SK-N-SH (cell line): ENCODE measurements around the gene TARS3. TPM values are rescaled to one million over a fixed set of nuclear protein-coding genes. Genes with fewer than 3 reads are reported as not detected.

ENCODE experiments used
- CTCF ChIA-PET: fragments of 300-600, 350-600 bp; formaldehyde crosslinking; extraction: SDS; loops from one replicate; lab custom pipeline; 2021; lab: Yijun Ruan, JAX
- POLR2A ChIA-PET: fragments of 350-600 bp; sonication (Branson Sonifier 250); formaldehyde crosslinking; extraction: SDS; loops from one replicate; lab custom pipeline; 2020; ENCODE audit warnings: antibody characterized with exemption, inconsistent platforms; lab: Yijun Ruan, JAX
- DNase-seq: peaks from one replicate; pipeline ENCODE4 v3.0.0; 2012
- H2AFZ ChIP-seq: fragments of 200-600 bp; sonication (generic); 2 replicates; pipeline ENCODE4 v1.8.1; 2016; ENCODE audit warnings: antibody characterized with exemption, mild to moderate bottlenecking, low read depth
- H3F3A ChIP-seq: fragments of 200-600 bp; sonication (generic); replicated peaks from 2 replicates; pipeline ENCODE3; 2016; ENCODE audit warnings: antibody characterized with exemption, mild to moderate bottlenecking; ENCODE audit not compliant: insufficient read depth
- H3K27ac ChIP-seq, 2 experiments: fragments of 200-500 bp in 1 of 2; fragments of 200-600 bp in 1 of 2; sonication (Bioruptor generic) in 1 of 2; sonication (generic), shearing (Covaris generic) in 1 of 2; 2 replicates each; pipeline versions ENCODE4 v1.5.1 to v1.6.1; 2014 to 2016; ENCODE audit warnings: low read depth in 2 of 2, inconsistent platforms in 1 of 2, low read length in 1 of 2, mild to moderate bottlenecking in 1 of 2, mixed read lengths in 1 of 2
- H3K27me3 ChIP-seq: fragments of 200-600 bp; sonication (generic), shearing (Covaris generic); 2 replicates; pipeline ENCODE4 v1.6.1; 2016; ENCODE audit warnings: mixed run types; ENCODE audit not compliant: insufficient read depth
- H3K36me3 ChIP-seq, 2 experiments: fragments of 200-500 bp in 1 of 2; fragments of 200-600 bp in 1 of 2; sonication (Bioruptor generic) in 1 of 2; sonication (generic) in 1 of 2; replicated peaks in 1 of 2; 2 replicates each; pipeline versions ENCODE3 to v1.5.1; 2014 to 2016; ENCODE audit warnings: low read length in 1 of 2, mild to moderate bottlenecking in 1 of 2; ENCODE audit not compliant: insufficient read depth in 2 of 2, control insufficient read depth in 1 of 2
- H3K4me1 ChIP-seq, 2 experiments: fragments of 200-500 bp in 1 of 2; fragments of 200-600 bp in 1 of 2; sonication (Bioruptor generic) in 1 of 2; sonication (generic), shearing (Covaris generic) in 1 of 2; 2 replicates each; pipeline versions ENCODE4 v1.5.1 to v1.6.1; 2014 to 2016; ENCODE audit warnings: low read depth in 1 of 2, low read length in 1 of 2, mixed run types in 1 of 2; ENCODE audit not compliant: insufficient read depth in 2 of 2, control insufficient read depth in 1 of 2
- H3K4me2 ChIP-seq: fragments of 200-600 bp; sonication (generic), shearing (Covaris generic); 2 replicates; pipeline ENCODE4 v1.6.1; 2017; ENCODE audit warnings: mixed run types
- H3K4me3 ChIP-seq, 2 experiments: fragments of 200-500 bp in 1 of 2; fragments of 200-600 bp in 1 of 2; sonication (Bioruptor generic) in 1 of 2; sonication (generic), shearing (Covaris generic) in 1 of 2; 2 replicates each; pipeline versions ENCODE4 v1.5.1 to v1.8.1; 2014 to 2016; ENCODE audit warnings: low read depth in 2 of 2, inconsistent platforms in 1 of 2, low read length in 1 of 2, mild to moderate bottlenecking in 1 of 2, mixed read lengths in 1 of 2, moderate library complexity in 1 of 2
- H3K79me2 ChIP-seq: fragments of 200-600 bp; sonication (generic); 2 replicates; pipeline ENCODE4 v1.8.1; 2017; ENCODE audit warnings: mild to moderate bottlenecking; ENCODE audit not compliant: insufficient read depth
- H3K9ac ChIP-seq: fragments of 200-600 bp; sonication (generic); 2 replicates; pipeline ENCODE4 v1.6.1; 2017; ENCODE audit warnings: mixed run types
- H3K9me2 ChIP-seq: fragments of 200-600 bp; sonication (generic); 2 replicates; pipeline ENCODE4 v1.6.1; 2017; ENCODE audit warnings: mixed run types
- H3K9me3 ChIP-seq: fragments of 200-600 bp; sonication (generic); 2 replicates; pipeline ENCODE4 v1.6.1; 2017; ENCODE audit warnings: mixed run types, mild to moderate bottlenecking, moderate library complexity
- H4K20me1 ChIP-seq: fragments of 200-600 bp; sonication (generic); 2 replicates; pipeline ENCODE4 v1.6.1; 2017; ENCODE audit warnings: mild to moderate bottlenecking, mixed run types; ENCODE audit not compliant: insufficient read depth
- CHD2 ChIP-seq: fragments of 150-350 bp; IDR thresholded peaks from 2 replicates; pipeline ENCODE4 v1.6.1; 2018; ENCODE audit warnings: low read length; ENCODE audit not compliant: partially characterized antibody
- ELF1 ChIP-seq: IDR thresholded peaks from 2 replicates; pipeline ENCODE4 v1.4.0; 2012
- EP300 ChIP-seq, 2 experiments: IDR thresholded peaks; 2 replicates each; pipeline versions ENCODE4 v1.4.0 to v1.6.1; 2012; ENCODE audit warnings: borderline replicate concordance in 1 of 2, low read depth in 1 of 2, low read length in 1 of 2
- GABPA ChIP-seq: IDR thresholded peaks from 2 replicates; pipeline ENCODE4 v1.4.0; 2012; ENCODE audit warnings: low read depth, mild to moderate bottlenecking
- MXI1 ChIP-seq: IDR thresholded peaks from 2 replicates; pipeline ENCODE4 v1.6.1; 2012; ENCODE audit warnings: mild to moderate bottlenecking, low read depth, low read length, improper control_type of control experiment
- NFIC ChIP-seq: IDR thresholded peaks from 2 replicates; pipeline ENCODE4 v1.4.0; 2012; ENCODE audit warnings: borderline replicate concordance
- NRF1 ChIP-seq: IDR thresholded peaks from 2 replicates; pipeline ENCODE4 v1.6.1; 2012; ENCODE audit warnings: low read depth, mild to moderate bottlenecking, low read length
- RAD21 ChIP-seq: IDR thresholded peaks from 2 replicates; pipeline ENCODE4 v1.6.1; 2012; ENCODE audit warnings: mild to moderate bottlenecking, low read length
- RCOR1 ChIP-seq: fragments of 150-350 bp; IDR thresholded peaks from 2 replicates; pipeline ENCODE4 v1.6.1; 2017; ENCODE audit warnings: antibody characterized with exemption, low read length
- SMC3 ChIP-seq: IDR thresholded peaks from 2 replicates; pipeline ENCODE4 v1.6.1; 2012; ENCODE audit warnings: low read depth, low read length, improper control_type of control experiment
- TAF1 ChIP-seq: IDR thresholded peaks from 2 replicates; pipeline ENCODE4 v1.6.1; 2012; ENCODE audit warnings: low read depth, mild to moderate bottlenecking, low read length, moderate library complexity, borderline replicate concordance
- WGBS: methylation state at CpG from one replicate; pipeline ENCODE4 v1.1.6; 2017; ENCODE audit warnings: low lambda C conversion rate; 5-methylcytosine and 5-hydroxymethylcytosine counted together
- polyA plus RNA-seq, 3 experiments: library from polyadenylated mRNA; depleted of rRNA; stranded (reverse); fragments of >200 nt; gene quantifications; 2 replicates each; pipeline ENCODE4 v1.2.3, GENCODE V29; 2012
- TF ChIP-seq, protein P1 (sequence below): fragments of 150-350 bp; IDR thresholded peaks from 2 replicates; pipeline ENCODE4 v1.6.1; 2017; ENCODE audit warnings: antibody characterized with exemption, low read length, low read depth, borderline replicate concordance
- TF ChIP-seq, protein P2 (sequence below): IDR thresholded peaks from 2 replicates; pipeline ENCODE4 v1.6.1; 2012; ENCODE audit warnings: mild to moderate bottlenecking, low read depth, low read length, moderate library complexity
- TF ChIP-seq, protein P3 (sequence below): fragments of 200-600 bp; sonication (generic); IDR thresholded peaks from 2 replicates; pipeline ENCODE4 v1.6.1; 2017; ENCODE audit warnings: antibody characterized with exemption, mild to moderate bottlenecking, moderate library complexity
- TF ChIP-seq, protein P4 (sequence below): IDR thresholded peaks from 2 replicates; pipeline ENCODE4 v1.4.0; 2012; ENCODE audit warnings: low read depth

Gene TARS3
- polyA plus RNA-seq, 1 of the 3 experiments (the other 2 are of a cell fraction), result 3.5 TPM

DNA sequence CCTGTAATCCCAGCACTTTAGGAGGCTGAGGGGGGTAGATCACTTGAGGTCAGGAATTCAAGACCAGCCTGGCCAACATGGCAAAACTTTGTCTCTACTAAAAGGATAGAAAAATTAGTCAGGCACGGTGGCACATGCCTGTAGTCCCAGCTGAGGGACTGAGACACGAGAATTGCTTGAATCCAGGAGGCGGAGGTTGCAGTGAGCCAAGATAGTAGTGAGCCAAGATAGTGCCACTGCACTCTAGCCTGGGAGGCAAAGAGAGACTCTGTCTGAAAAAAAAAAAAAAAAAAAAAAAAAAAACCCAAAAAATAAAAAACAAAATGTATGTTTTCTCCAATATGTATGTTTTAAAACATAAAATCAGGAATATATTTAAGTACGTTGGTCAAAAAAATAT, 16.3 kb downstream of the TARS3 start:
- ChIA-PET POLR2A (no interaction called here), CTCF (no interaction called here)
- no peak for DNase-seq
- Histone ChIP-seq H3K79me2 (no peaks in the 10 kb centered on the region), H3K4me1 (0 out of 4 replicates have a peak, but pooled peaks cover 0 to 5% of the 10 kb centered on the region in 2 experiments), H3K4me3 (no peak overlapping the region), H3K9me3 (no peaks in the 10 kb centered on the region), H3K9ac (no peak overlapping the region), H3F3A (no peaks in the 10 kb centered on the region), H3K27ac (no peak overlapping the region), H2AFZ (no peak overlapping the region), H3K36me3 (peaks cover 35 to 59% of the 10 kb centered on the region in 2 experiments), H3K4me2 (no peak overlapping the region), H3K27me3 (no peaks in the 10 kb centered on the region), H4K20me1 (no peaks in the 10 kb centered on the region), H3K9me2 (no peaks in the 10 kb centered on the region)
- no peak for TF ChIP-seq RAD21
- TF ChIP-seq MXI1, result no peak
- TF ChIP-seq, protein P1, sequence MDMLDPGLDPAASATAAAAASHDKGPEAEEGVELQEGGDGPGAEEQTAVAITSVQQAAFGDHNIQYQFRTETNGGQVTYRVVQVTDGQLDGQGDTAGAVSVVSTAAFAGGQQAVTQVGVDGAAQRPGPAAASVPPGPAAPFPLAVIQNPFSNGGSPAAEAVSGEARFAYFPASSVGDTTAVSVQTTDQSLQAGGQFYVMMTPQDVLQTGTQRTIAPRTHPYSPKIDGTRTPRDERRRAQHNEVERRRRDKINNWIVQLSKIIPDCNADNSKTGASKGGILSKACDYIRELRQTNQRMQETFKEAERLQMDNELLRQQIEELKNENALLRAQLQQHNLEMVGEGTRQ, result no peak
- no peak for TF ChIP-seq TAF1
- TF ChIP-seq, protein P2, sequence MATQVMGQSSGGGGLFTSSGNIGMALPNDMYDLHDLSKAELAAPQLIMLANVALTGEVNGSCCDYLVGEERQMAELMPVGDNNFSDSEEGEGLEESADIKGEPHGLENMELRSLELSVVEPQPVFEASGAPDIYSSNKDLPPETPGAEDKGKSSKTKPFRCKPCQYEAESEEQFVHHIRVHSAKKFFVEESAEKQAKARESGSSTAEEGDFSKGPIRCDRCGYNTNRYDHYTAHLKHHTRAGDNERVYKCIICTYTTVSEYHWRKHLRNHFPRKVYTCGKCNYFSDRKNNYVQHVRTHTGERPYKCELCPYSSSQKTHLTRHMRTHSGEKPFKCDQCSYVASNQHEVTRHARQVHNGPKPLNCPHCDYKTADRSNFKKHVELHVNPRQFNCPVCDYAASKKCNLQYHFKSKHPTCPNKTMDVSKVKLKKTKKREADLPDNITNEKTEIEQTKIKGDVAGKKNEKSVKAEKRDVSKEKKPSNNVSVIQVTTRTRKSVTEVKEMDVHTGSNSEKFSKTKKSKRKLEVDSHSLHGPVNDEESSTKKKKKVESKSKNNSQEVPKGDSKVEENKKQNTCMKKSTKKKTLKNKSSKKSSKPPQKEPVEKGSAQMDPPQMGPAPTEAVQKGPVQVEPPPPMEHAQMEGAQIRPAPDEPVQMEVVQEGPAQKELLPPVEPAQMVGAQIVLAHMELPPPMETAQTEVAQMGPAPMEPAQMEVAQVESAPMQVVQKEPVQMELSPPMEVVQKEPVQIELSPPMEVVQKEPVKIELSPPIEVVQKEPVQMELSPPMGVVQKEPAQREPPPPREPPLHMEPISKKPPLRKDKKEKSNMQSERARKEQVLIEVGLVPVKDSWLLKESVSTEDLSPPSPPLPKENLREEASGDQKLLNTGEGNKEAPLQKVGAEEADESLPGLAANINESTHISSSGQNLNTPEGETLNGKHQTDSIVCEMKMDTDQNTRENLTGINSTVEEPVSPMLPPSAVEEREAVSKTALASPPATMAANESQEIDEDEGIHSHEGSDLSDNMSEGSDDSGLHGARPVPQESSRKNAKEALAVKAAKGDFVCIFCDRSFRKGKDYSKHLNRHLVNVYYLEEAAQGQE, result no peak
- no peak for TF ChIP-seq ELF1
- TF ChIP-seq SMC3, result no peak
- TF ChIP-seq NRF1, result no peak
- TF ChIP-seq NFIC, result no peak
- no peak for TF ChIP-seq EP300 (IDR thresholded peaks at IDR 0.05; ENCODE audit: borderline replicate concordance in 1 of 2, low read depth in 1 of 2, low read length in 1 of 2)
- TF ChIP-seq, protein P3, sequence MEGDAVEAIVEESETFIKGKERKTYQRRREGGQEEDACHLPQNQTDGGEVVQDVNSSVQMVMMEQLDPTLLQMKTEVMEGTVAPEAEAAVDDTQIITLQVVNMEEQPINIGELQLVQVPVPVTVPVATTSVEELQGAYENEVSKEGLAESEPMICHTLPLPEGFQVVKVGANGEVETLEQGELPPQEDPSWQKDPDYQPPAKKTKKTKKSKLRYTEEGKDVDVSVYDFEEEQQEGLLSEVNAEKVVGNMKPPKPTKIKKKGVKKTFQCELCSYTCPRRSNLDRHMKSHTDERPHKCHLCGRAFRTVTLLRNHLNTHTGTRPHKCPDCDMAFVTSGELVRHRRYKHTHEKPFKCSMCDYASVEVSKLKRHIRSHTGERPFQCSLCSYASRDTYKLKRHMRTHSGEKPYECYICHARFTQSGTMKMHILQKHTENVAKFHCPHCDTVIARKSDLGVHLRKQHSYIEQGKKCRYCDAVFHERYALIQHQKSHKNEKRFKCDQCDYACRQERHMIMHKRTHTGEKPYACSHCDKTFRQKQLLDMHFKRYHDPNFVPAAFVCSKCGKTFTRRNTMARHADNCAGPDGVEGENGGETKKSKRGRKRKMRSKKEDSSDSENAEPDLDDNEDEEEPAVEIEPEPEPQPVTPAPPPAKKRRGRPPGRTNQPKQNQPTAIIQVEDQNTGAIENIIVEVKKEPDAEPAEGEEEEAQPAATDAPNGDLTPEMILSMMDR, result no peak
- TF ChIP-seq RCOR1, result no peak
- no peak for TF ChIP-seq CHD2
- TF ChIP-seq, protein P4, sequence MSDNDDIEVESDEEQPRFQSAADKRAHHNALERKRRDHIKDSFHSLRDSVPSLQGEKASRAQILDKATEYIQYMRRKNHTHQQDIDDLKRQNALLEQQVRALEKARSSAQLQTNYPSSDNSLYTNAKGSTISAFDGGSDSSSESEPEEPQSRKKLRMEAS, result no peak
- TF ChIP-seq GABPA, result no peak
- 72% methylated on average over 4 of the region's 4 CpGs for WGBS
